Neural cell (in vitro differentiated cells): ENCODE measurements around the gene LRBA.

Source experiments
- EP300 ChIP-seq: fragments of 450-650 bp; conservative IDR thresholded peaks from 2 replicates; pipeline ENCODE4 v1.6.1; 2014; ENCODE audit warnings: antibody characterized with exemption, mild to moderate bottlenecking, moderate library complexity; ENCODE audit not compliant: poor library complexity, severe bottlenecking
- EZH2 ChIP-seq: fragments of 200-600, 300-800 bp; shearing (Covaris generic), sonication (generic); IDR thresholded peaks from 2 replicates; pipeline ENCODE4 v1.6.1; 2014; ENCODE audit warnings: antibody characterized with exemption, low read length, borderline replicate concordance, mild to moderate bottlenecking; ENCODE audit not compliant: insufficient read depth, poor library complexity, severe bottlenecking
- MXI1 ChIP-seq: fragments of 450-650 bp; conservative IDR thresholded peaks from 2 replicates; pipeline ENCODE4 v1.6.1; 2014; ENCODE audit warnings: antibody characterized with exemption, mild to moderate bottlenecking; ENCODE audit not compliant: poor library complexity, severe bottlenecking
- POLR2AphosphoS5 ChIP-seq: IDR thresholded peaks from 2 replicates; pipeline ENCODE4 v1.6.1; 2012
- RAD21 ChIP-seq: fragments of 450-650 bp; conservative IDR thresholded peaks from 2 replicates; pipeline ENCODE4 v1.6.1; 2014; ENCODE audit warnings: antibody characterized with exemption, mild to moderate bottlenecking, moderate library complexity
- REST ChIP-seq: IDR thresholded peaks from 2 replicates; pipeline ENCODE4 v1.6.1; 2012; ENCODE audit warnings: borderline replicate concordance
- SMC3 ChIP-seq: fragments of 450-650 bp; conservative IDR thresholded peaks from 2 replicates; pipeline ENCODE4 v1.6.1; 2014; ENCODE audit warnings: antibody characterized with exemption, mild to moderate bottlenecking, moderate library complexity; ENCODE audit not compliant: poor library complexity
- TAF1 ChIP-seq: IDR thresholded peaks from 2 replicates; pipeline ENCODE4 v1.6.1; 2012; ENCODE audit warnings: low read depth
- TF ChIP-seq, protein P1 (sequence below): fragments of 450-650 bp; IDR thresholded peaks from 2 replicates; pipeline ENCODE4 v1.5.1; 2014; ENCODE audit warnings: antibody characterized with exemption, mild to moderate bottlenecking, moderate library complexity; ENCODE audit not compliant: poor library complexity, severe bottlenecking

- TF ChIP-seq, protein P1, sequence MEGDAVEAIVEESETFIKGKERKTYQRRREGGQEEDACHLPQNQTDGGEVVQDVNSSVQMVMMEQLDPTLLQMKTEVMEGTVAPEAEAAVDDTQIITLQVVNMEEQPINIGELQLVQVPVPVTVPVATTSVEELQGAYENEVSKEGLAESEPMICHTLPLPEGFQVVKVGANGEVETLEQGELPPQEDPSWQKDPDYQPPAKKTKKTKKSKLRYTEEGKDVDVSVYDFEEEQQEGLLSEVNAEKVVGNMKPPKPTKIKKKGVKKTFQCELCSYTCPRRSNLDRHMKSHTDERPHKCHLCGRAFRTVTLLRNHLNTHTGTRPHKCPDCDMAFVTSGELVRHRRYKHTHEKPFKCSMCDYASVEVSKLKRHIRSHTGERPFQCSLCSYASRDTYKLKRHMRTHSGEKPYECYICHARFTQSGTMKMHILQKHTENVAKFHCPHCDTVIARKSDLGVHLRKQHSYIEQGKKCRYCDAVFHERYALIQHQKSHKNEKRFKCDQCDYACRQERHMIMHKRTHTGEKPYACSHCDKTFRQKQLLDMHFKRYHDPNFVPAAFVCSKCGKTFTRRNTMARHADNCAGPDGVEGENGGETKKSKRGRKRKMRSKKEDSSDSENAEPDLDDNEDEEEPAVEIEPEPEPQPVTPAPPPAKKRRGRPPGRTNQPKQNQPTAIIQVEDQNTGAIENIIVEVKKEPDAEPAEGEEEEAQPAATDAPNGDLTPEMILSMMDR, result no peak
- TF ChIP-seq POLR2AphosphoS5 (no peak), EP300 (no peak), REST (no peak), EZH2 (no peak), RAD21 (no peak), MXI1 (no peak), SMC3 (no peak), TAF1 (no peak)
These were observed 67.0 kb downstream of the LRBA start for GRCh38 chr4:150948074-150948473.
